Measurements from ENCODE around the gene RBM8A. TPM values are rescaled to one million over a fixed set of nuclear protein-coding genes. Genes with fewer than 3 reads are reported as not detected.

Gene RBM8A
- total RNA-seq, 1 donor: 54.3 TPM

GRCh38 chr1:145951526-145951925 is 24.2 kb upstream of the RBM8A start:
- Histone ChIP-seq H3K27ac (ENCODE audit: low read depth, low read length) (no peak overlapping the region), H3K9me3 (ENCODE audit: low read depth, low read length) (no peaks in the 10 kb centered on the region), H4K20me1 (ENCODE audit: insufficient read depth, low read length) (peaks cover 15% of the 10 kb centered on the region), H3K79me2 (ENCODE audit: insufficient read depth, low read length) (peaks cover 94% of the 10 kb centered on the region), H3K27me3 (ENCODE audit: insufficient read depth, low read length) (no peaks in the 10 kb centered on the region), H2AFZ (ENCODE audit: low read length) (no peak overlapping the region), H3K4me3 (ENCODE audit: insufficient read depth, low read length) (no peak overlapping the region), H3K4me2 (ENCODE audit: insufficient read depth, low read length) (no peak overlapping the region), H3K4me1 (ENCODE audit: insufficient read depth, low read length) (peaks cover 18% of the 10 kb centered on the region), H3K36me3 (ENCODE audit: insufficient read depth, low read length) (peaks cover 16% of the 10 kb centered on the region)
- no peak for DNase-seq (ENCODE audit: insufficient read length, low spot score, missing footprints)
- TF ChIP-seq, protein P1, sequence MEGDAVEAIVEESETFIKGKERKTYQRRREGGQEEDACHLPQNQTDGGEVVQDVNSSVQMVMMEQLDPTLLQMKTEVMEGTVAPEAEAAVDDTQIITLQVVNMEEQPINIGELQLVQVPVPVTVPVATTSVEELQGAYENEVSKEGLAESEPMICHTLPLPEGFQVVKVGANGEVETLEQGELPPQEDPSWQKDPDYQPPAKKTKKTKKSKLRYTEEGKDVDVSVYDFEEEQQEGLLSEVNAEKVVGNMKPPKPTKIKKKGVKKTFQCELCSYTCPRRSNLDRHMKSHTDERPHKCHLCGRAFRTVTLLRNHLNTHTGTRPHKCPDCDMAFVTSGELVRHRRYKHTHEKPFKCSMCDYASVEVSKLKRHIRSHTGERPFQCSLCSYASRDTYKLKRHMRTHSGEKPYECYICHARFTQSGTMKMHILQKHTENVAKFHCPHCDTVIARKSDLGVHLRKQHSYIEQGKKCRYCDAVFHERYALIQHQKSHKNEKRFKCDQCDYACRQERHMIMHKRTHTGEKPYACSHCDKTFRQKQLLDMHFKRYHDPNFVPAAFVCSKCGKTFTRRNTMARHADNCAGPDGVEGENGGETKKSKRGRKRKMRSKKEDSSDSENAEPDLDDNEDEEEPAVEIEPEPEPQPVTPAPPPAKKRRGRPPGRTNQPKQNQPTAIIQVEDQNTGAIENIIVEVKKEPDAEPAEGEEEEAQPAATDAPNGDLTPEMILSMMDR (IDR thresholded peaks at IDR 0.05; ENCODE audit: extremely low read depth, low read depth, low read length): no peak

DNA sequence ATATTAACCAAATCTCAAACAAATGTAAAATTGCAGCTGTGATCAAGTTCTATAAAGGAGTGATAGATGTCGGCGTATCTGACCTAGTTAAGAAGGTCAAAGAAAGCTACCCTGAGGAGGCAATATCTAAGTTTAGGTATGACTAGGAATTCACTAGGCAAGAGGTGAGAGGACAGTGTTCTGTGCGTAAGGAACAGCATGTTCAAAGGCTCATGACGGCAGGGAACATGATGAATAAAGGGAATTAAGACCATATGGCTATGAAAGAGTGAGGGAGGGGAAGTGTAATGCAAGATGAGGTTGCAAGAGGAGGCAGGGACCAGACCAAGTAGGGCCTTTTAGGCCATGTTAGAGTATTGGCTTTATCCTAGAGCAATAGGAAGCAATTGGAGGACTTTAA is 21.9 kb upstream of the RBM8A start:
- Histone ChIP-seq H2AFZ (ENCODE audit: low read length) (no peak overlapping the region), H3K9me3 (ENCODE audit: low read depth, low read length) (no peaks in the 10 kb centered on the region), H3K4me3 (ENCODE audit: insufficient read depth, low read length) (no peak overlapping the region), H3K79me2 (ENCODE audit: insufficient read depth, low read length) (peaks cover 79% of the 10 kb centered on the region), H3K4me2 (ENCODE audit: insufficient read depth, low read length) (no peak overlapping the region), H3K36me3 (ENCODE audit: insufficient read depth, low read length) (peaks cover 17% of the 10 kb centered on the region), H3K27me3 (ENCODE audit: insufficient read depth, low read length) (no peaks in the 10 kb centered on the region), H4K20me1 (ENCODE audit: insufficient read depth, low read length) (peaks cover 9% of the 10 kb centered on the region), H3K27ac (ENCODE audit: low read depth, low read length) (no peak overlapping the region), H3K4me1 (ENCODE audit: insufficient read depth, low read length) (no peaks in the 10 kb centered on the region)
- no peak for DNase-seq (ENCODE audit: insufficient read length, low spot score, missing footprints)
- TF ChIP-seq, protein P1 (IDR thresholded peaks at IDR 0.05; ENCODE audit: extremely low read depth, low read depth, low read length): no peak

- H3K36me3 ChIP-seq (ENCODE audit: insufficient read depth, low read length): peaks cover 22% of the 10 kb centered on the region
- no peak overlapping the region for H3K4me3 ChIP-seq (ENCODE audit: insufficient read depth, low read length)
- no peak overlapping the region for H3K4me2 ChIP-seq (ENCODE audit: insufficient read depth, low read length)
- no peaks in the 10 kb centered on the region for H3K9me3 ChIP-seq (ENCODE audit: low read depth, low read length)
- peaks cover 9% of the 10 kb centered on the region for H4K20me1 ChIP-seq (ENCODE audit: insufficient read depth, low read length)
- no peak overlapping the region for H3K27ac ChIP-seq (ENCODE audit: low read depth, low read length)
- no peaks in the 10 kb centered on the region for H3K27me3 ChIP-seq (ENCODE audit: insufficient read depth, low read length)
- H2AFZ ChIP-seq (ENCODE audit: low read length): no peak overlapping the region
- TF ChIP-seq, protein P1 (IDR thresholded peaks at IDR 0.05; ENCODE audit: extremely low read depth, low read depth, low read length): no peak
- H3K4me1 ChIP-seq (ENCODE audit: insufficient read depth, low read length): no peaks in the 10 kb centered on the region
- H3K79me2 ChIP-seq (ENCODE audit: insufficient read depth, low read length): peaks cover 66% of the 10 kb centered on the region
- no peak for DNase-seq (ENCODE audit: insufficient read length, low spot score, missing footprints)
Observed at GRCh38 chr1:145947551-145947950, 20.3 kb upstream of the RBM8A start.

DNA sequence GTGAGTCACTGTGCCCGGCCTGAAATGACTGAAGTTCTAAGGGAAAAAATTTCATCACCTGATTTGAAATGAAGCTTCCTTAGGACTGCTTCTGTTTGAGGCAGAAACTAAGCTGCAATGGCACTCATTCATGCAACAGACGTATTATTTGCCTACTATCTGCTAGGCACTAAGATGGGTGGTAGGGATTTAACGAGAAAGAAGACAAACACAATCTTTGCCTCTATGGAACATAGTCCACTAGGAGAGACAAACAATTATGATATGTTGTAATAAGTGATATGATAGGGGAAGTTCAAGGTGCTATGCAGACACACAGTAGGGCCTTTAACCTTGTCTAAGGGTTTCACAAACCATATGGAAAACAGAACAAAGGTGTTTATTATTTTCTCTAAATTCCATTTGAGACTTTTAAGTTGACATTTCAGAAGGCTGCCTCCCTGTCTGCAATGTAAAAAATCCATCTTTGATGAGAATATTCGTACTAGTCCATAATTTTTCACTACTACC is 19.2 kb upstream of the RBM8A start:
- Histone ChIP-seq H3K79me2 (ENCODE audit: insufficient read depth, low read length) (peaks cover 58% of the 10 kb centered on the region), H3K4me3 (ENCODE audit: insufficient read depth, low read length) (no peak overlapping the region), H4K20me1 (ENCODE audit: insufficient read depth, low read length) (peaks cover 9% of the 10 kb centered on the region), H3K27me3 (ENCODE audit: insufficient read depth, low read length) (no peaks in the 10 kb centered on the region), H3K9me3 (ENCODE audit: low read depth, low read length) (no peaks in the 10 kb centered on the region), H3K36me3 (ENCODE audit: insufficient read depth, low read length) (peaks cover 28% of the 10 kb centered on the region), H3K4me1 (ENCODE audit: insufficient read depth, low read length) (no peaks in the 10 kb centered on the region), H3K4me2 (ENCODE audit: insufficient read depth, low read length) (no peak overlapping the region), H3K27ac (ENCODE audit: low read depth, low read length) (no peak overlapping the region), H2AFZ (ENCODE audit: low read length) (no peak overlapping the region)
- DNase-seq (ENCODE audit: insufficient read length, low spot score, missing footprints): no peak
- TF ChIP-seq, protein P1 (IDR thresholded peaks at IDR 0.05; ENCODE audit: extremely low read depth, low read depth, low read length): no peak

Measured in osteoblast (primary cell).